A549 (cell line): Measurements from ENCODE around the gene ANKRD12. TPM values are rescaled to one million over a fixed set of nuclear protein-coding genes. Genes with fewer than 3 reads are reported as not detected.
A peak's percentile ranks its signal among the peaks of the same experiment; 100 is the strongest.

Source experiments
- ATAC-seq, 2 experiments: fragments of 200-7000 bp in 1 of 2; fragments of >200 bp in 1 of 2; cut with Nextera tagmentation in 1 of 2; cut with Tn5 transposase in 1 of 2; 3 replicates each; pipeline versions ENCODE4 v1.8.0 to v1.9.1; 2018 to 2020; ENCODE audit warnings: mild to moderate bottlenecking in 1 of 2, moderate library complexity in 1 of 2
- CTCF ChIA-PET: fragments of 300-600 bp; sonication (Branson Sonifier 250); formaldehyde crosslinking; extraction: SDS; loops from one replicate; lab custom pipeline; 2021; ENCODE audit warnings: antibody characterized with exemption, inconsistent platforms; lab: Yijun Ruan, JAX
- POLR2A ChIA-PET: fragments of 350-600 bp; formaldehyde crosslinking; extraction: SDS; loops from one replicate; lab custom pipeline; 2021; ENCODE audit warnings: antibody characterized with exemption, inconsistent platforms; lab: Yijun Ruan, JAX
- DNase-seq, 2 experiments: peaks; one replicate each; pipeline versions ENCODE4 v3.0.0 to v3.0.0-alpha.2; 2011 to 2016; ENCODE audit warnings: low read depth in 1 of 2, low spot score in 1 of 2
- FAIRE-seq: peaks from 2 replicates; lab custom pipeline; 2011; peaks lifted over from hg19 to GRCh38; lab: Jason Lieb, UNC
- H3K27ac ChIP-seq, 2 experiments: fragments of >200 bp; sonication (Bioruptor Twin); formaldehyde crosslinking; 3 replicates each; pipeline ENCODE4 v1.5.1; 2016 to 2017
- H3K4me1 ChIP-seq: fragments of >200 bp; sonication (Bioruptor Twin); formaldehyde crosslinking; 3 replicates; pipeline ENCODE4 v1.6.1; 2016
- H3K4me2 ChIP-seq: fragments of >200 bp; sonication (Bioruptor Twin); formaldehyde crosslinking; 3 replicates; pipeline ENCODE4 v1.6.1; 2016
- H3K4me3 ChIP-seq: fragments of >200 bp; sonication (Bioruptor Twin); formaldehyde crosslinking; 3 replicates; pipeline ENCODE4 v1.5.1; 2016
- H3K9me3 ChIP-seq: fragments of >200 bp; sonication (Bioruptor Twin); formaldehyde crosslinking; 3 replicates; pipeline ENCODE4 v1.6.1; 2016
- BHLHE40 ChIP-seq: IDR thresholded peaks from 2 replicates; pipeline ENCODE4 v1.6.1; 2012; ENCODE audit warnings: low read depth, low read length, inconsistent platforms
- CBX2 ChIP-seq: fragments of 200-600 bp; sonication (generic); IDR thresholded peaks from 2 replicates; pipeline ENCODE4 v1.6.1; 2016; ENCODE audit warnings: low read depth, mild to moderate bottlenecking, borderline replicate concordance
- FOSL2 ChIP-seq, 2 experiments: fragments of 450-650 bp in 1 of 2; fragments of >200 bp in 1 of 2; sonication (Bioruptor Twin) in 1 of 2; formaldehyde crosslinking; IDR thresholded peaks; 2 replicates each; pipeline versions ENCODE4 v1.5.0 to v1.6.1; 2016 to 2020; ENCODE audit warnings: mild to moderate bottlenecking in 1 of 2, moderate library complexity in 1 of 2
- HOXB5 ChIP-seq: fragments of 250-450 bp; sonication (Bioruptor Pico); IDR thresholded peaks from 2 replicates; pipeline ENCODE4 v1.5.0; 2020; ENCODE audit warnings: mild to moderate bottlenecking, moderate library complexity
- JUNB ChIP-seq: fragments of >200 bp; sonication (Bioruptor Twin); formaldehyde crosslinking; IDR thresholded peaks from 2 replicates; pipeline ENCODE4 v1.6.1; 2016
- MAFK ChIP-seq: fragments of 450-650 bp; IDR thresholded peaks from 2 replicates; pipeline ENCODE4 v1.6.1; 2014; ENCODE audit not compliant: partially characterized antibody
- NFE2L2 ChIP-seq: fragments of 150-350 bp; conservative IDR thresholded peaks from 2 replicates; pipeline ENCODE4 v1.6.1; 2014; ENCODE audit warnings: low read length
- NPAS2 ChIP-seq: fragments of 250-450 bp; sonication (Bioruptor Pico); IDR thresholded peaks from 2 replicates; pipeline ENCODE4 v1.8.0; 2022; ENCODE audit warnings: mild to moderate bottlenecking, moderate library complexity, borderline replicate concordance
- PBX3 ChIP-seq: IDR thresholded peaks from 2 replicates; pipeline ENCODE4 v1.6.1; 2012
- POLR2A ChIP-seq: IDR thresholded peaks from 2 replicates; pipeline ENCODE4 v1.6.1; 2012; ENCODE audit warnings: mild to moderate bottlenecking, low read length
- RAD21 ChIP-seq, 2 experiments: fragments of >200 bp in 1 of 2; sonication (Bioruptor Twin) in 1 of 2; formaldehyde crosslinking in 1 of 2; IDR thresholded peaks in 1 of 2; conservative IDR thresholded peaks in 1 of 2; 2 replicates in 1 of 2; 3 replicates in 1 of 2; pipeline ENCODE4 v1.6.1; 2012 to 2018; ENCODE audit warnings: inconsistent platforms in 1 of 2
- RCOR1 ChIP-seq: fragments of 150-350 bp; IDR thresholded peaks from 2 replicates; pipeline ENCODE4 v1.6.1; 2014; ENCODE audit warnings: antibody characterized with exemption, low read length, low read depth
- SMC3 ChIP-seq: fragments of >200 bp; sonication (Bioruptor Twin); formaldehyde crosslinking; IDR thresholded peaks from 3 replicates; pipeline ENCODE4 v1.6.1; 2018; ENCODE audit warnings: inconsistent platforms
- SREBF2 ChIP-seq: fragments of 450-650 bp; IDR thresholded peaks from 2 replicates; pipeline ENCODE4 v1.6.1; 2014; ENCODE audit warnings: mild to moderate bottlenecking, moderate library complexity
- TP53 ChIP-seq: fragments of 250-450 bp; sonication (Bioruptor Pico); IDR thresholded peaks from 2 replicates; pipeline ENCODE4 v1.5.0; 2021; ENCODE audit warnings: mild to moderate bottlenecking, moderate library complexity
- ZFP36 ChIP-seq: fragments of 450-650 bp; IDR thresholded peaks from 2 replicates; pipeline ENCODE4 v1.6.1; 2014; ENCODE audit warnings: borderline replicate concordance; ENCODE audit not compliant: partially characterized antibody
- ZNF302 ChIP-seq: fragments of 250-450 bp; sonication (Bioruptor Pico); IDR thresholded peaks from 2 replicates; pipeline ENCODE4 v1.9.0; 2021; ENCODE audit warnings: inconsistent platforms, mild to moderate bottlenecking, moderate library complexity
- WGBS: methylation state at CpG from one replicate; pipeline ENCODE4 v1.1.6; 2017; ENCODE audit errors: missing lambda C conversion rate; 5-methylcytosine and 5-hydroxymethylcytosine counted together
- polyA plus RNA-seq, 4 experiments: library from polyadenylated mRNA; depleted of rRNA in 3 of 4; stranded (reverse); fragments of >200 nt; fragmentation: RNase III in 1 of 4; extraction: RNeasy Plus Mini Kit Qiagen cat#74134 plus additional on column Dnase treatment in 1 of 4; gene quantifications; 2 replicates in 3 of 4; 3 replicates in 1 of 4; pipeline ENCODE4 v1.2.3, GENCODE V29; 2011 to 2017
- TF ChIP-seq, protein P1 (sequence below): fragments of >200 bp; sonication (Bioruptor Twin); formaldehyde crosslinking; IDR thresholded peaks from 3 replicates; pipeline ENCODE4 v1.6.1; 2016
- TF ChIP-seq, protein P2 (sequence below): fragments of >200 bp; sonication (Bioruptor Twin); formaldehyde crosslinking; IDR thresholded peaks from 3 replicates; pipeline ENCODE4 v1.5.1; 2016

Gene ANKRD12
- polyA plus RNA-seq, 2 of the 4 experiments (the other 2 are of a cell fraction): 2.7 to 7.3 TPM

DNA sequence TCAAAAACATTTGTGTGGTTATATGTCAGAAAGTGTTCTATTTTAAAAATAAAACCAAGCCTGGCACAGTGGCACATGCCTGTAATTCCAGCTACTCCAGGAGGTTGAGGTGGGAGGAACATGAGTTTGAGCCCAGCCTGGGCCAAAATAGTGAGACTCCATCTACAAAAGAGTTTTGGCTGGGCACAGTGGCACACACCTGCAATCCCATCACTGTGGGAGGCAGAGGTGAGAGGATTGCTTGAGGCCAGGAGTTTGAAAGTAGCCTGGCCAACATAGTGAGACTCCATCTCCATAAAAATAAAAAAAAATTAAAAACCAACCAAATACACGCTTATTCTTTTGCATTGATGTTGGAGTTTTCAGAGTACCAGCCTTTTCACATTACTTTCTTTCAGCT lies 9.6 kb downstream of the ANKRD12 start:
- no peak for DNase-seq
- CTCF ChIA-PET: interaction anchor here (0.7 to 2.8 kb wide), 2 partner anchors 9 to 72 kb away, joined by 3 to 17 read pairs; partner anchors contain the start of gene ANKRD12
- no peak for FAIRE-seq
- WGBS: 87% methylated on average over 1 of the region's 1 CpG
- Histone ChIP-seq H3K4me3 (no peak overlapping the region), H3K4me1 (peaks cover 47% of the 10 kb centered on the region), H3K4me2 (no peak overlapping the region), H3K27ac (0 out of 6 replicates have a peak overlapping the region, but pooled peaks of 1 of the 2 experiments have one; percentile 44), H3K9me3 (no peaks in the 10 kb centered on the region)
- ATAC-seq: no peak
- POLR2A ChIA-PET: no interaction called here
- TF ChIP-seq, protein P1, sequence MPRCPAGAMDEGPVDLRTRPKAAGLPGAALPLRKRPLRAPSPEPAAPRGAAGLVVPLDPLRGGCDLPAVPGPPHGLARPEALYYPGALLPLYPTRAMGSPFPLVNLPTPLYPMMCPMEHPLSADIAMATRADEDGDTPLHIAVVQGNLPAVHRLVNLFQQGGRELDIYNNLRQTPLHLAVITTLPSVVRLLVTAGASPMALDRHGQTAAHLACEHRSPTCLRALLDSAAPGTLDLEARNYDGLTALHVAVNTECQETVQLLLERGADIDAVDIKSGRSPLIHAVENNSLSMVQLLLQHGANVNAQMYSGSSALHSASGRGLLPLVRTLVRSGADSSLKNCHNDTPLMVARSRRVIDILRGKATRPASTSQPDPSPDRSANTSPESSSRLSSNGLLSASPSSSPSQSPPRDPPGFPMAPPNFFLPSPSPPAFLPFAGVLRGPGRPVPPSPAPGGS: no peak
- TF ChIP-seq HOXB5 (no peak), MAFK (no peak), ZFP36 (no peak), BHLHE40 (no peak), NPAS2 (no peak), SREBF2 (no peak), ZNF302 (CRISPR knock-in tag) (no peak), RCOR1 (no peak), TP53 (CRISPR knock-in tag) (no peak), CBX2 (no peak), JUNB (no peak)

DNA sequence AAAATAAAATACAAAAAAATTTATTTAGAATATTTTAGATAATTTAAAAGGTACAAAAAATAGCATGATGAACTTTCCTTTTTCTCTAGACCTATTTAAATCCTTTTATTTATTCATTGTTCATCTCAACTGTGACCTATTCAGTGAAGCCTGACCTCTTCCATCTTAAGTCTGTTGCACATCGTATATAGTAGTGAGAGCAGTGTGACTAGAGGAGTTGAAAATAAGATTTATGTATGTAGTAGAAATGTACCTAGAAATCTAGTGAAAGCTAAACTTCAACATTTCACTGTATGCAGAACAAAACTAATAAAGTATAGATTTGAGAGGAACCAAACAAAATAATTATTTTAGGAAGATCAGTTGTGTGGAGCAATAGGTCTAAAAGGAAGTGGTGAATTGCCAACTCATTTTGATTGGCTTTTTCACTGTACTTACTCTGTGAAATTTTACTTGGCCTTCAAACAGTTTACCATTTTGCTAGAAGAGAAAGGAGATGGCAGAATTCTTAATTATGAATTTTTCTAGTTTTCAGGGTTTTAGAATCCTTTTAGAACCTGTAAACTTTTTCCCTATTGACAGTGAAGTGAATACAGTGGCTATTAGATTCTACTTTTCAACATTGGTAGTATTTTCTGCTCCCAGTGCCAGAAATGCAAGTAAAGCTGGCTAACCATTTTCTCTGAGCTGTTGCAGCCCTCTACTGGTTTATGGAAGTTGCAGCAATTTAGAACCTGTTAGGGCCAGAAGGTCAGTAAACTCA lies 11.0 kb downstream of the ANKRD12 start:
- 6% methylated on average over 1 of the region's 1 CpG for WGBS
- TF ChIP-seq JUNB (no peak), SMC3 (peak; percentile 67), RAD21 (conservative IDR thresholded peaks at IDR 0.05 in 1 of 2, IDR thresholded peaks at IDR 0.05 in 1 of 2) (peak; percentile 83 to 84)
- TF ChIP-seq, protein P2, sequence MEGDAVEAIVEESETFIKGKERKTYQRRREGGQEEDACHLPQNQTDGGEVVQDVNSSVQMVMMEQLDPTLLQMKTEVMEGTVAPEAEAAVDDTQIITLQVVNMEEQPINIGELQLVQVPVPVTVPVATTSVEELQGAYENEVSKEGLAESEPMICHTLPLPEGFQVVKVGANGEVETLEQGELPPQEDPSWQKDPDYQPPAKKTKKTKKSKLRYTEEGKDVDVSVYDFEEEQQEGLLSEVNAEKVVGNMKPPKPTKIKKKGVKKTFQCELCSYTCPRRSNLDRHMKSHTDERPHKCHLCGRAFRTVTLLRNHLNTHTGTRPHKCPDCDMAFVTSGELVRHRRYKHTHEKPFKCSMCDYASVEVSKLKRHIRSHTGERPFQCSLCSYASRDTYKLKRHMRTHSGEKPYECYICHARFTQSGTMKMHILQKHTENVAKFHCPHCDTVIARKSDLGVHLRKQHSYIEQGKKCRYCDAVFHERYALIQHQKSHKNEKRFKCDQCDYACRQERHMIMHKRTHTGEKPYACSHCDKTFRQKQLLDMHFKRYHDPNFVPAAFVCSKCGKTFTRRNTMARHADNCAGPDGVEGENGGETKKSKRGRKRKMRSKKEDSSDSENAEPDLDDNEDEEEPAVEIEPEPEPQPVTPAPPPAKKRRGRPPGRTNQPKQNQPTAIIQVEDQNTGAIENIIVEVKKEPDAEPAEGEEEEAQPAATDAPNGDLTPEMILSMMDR: peak; percentile 71
- DNase-seq (peak; percentile 41 to 75), ATAC-seq (peak; percentile 84 to 86), FAIRE-seq (no peak)
- Histone ChIP-seq H3K9me3 (no peaks in the 10 kb centered on the region), H3K4me3 (no peak overlapping the region), H3K4me1 (peaks cover 46% of the 10 kb centered on the region), H3K4me2 (peak overlapping the region; percentile 49), H3K27ac (peak overlapping the region; percentile 12 to 33; a peak in 2 of 6 replicates)
- CTCF ChIA-PET: interaction anchor here (1.0 to 2.8 kb wide), 7 partner anchors 8 to 80 kb away, joined by 3 to 17 read pairs (median 3); no protein-coding TSS in a partner anchor
- POLR2A ChIA-PET: interaction anchor here (1.0 kb wide), 2 partner anchors 11 to 12 kb away, joined by 3 to 6 read pairs; partner anchors contain the start of gene ANKRD12

GRCh38 chr18:9148203-9148552 lies 11.6 kb downstream of the ANKRD12 start:
- ChIA-PET CTCF (interaction anchor here (1.0 to 2.8 kb wide), 7 partner anchors 9 to 80 kb away, joined by 3 to 17 read pairs (median 3); no protein-coding TSS in a partner anchor), POLR2A (interaction anchor here (1.0 kb wide), 2 partner anchors 11 to 12 kb away, joined by 3 to 6 read pairs; partner anchors contain the start of gene ANKRD12)
- FAIRE-seq (no peak), ATAC-seq (no peak), DNase-seq (no peak)
- 5% methylated on average over 1 of the region's 1 CpG for WGBS
- TF ChIP-seq ZNF302 (CRISPR knock-in tag) (no peak), NFE2L2 (no peak), PBX3 (no peak), FOSL2 (IDR thresholded peaks at IDR 0.05) (no peak), FOSL2 (CRISPR knock-in tag; IDR thresholded peaks at IDR 0.05) (no peak), POLR2A (no peak)
- peak overlapping the region; percentile 49; the same call in 2 of the 3 replicates for H3K4me2 ChIP-seq
- no peak overlapping the region for H3K4me3 ChIP-seq
- peaks cover 50% of the 10 kb centered on the region for H3K4me1 ChIP-seq
- no peaks in the 10 kb centered on the region for H3K9me3 ChIP-seq
- H3K27ac ChIP-seq: no peak overlapping the region
